PC-3 (cell line): Measurements from ENCODE around the gene CYB561D2. TPM values are rescaled to one million over a fixed set of nuclear protein-coding genes. Genes with fewer than 3 reads are reported as not detected.

Experiments used
- ATAC-seq: fragments of 200-7000 bp; cut with Tn5 transposase; 2 replicates; pipeline ENCODE4 v1.9.1; 2020; ENCODE audit warnings: mild to moderate bottlenecking, moderate library complexity
- BruUV-seq: library from RNA; stranded (reverse); fragments of 400-500 nt; replicated peaks from 2 replicates; lab custom pipeline; 2021; lab: Mats Ljungman, UMichigan
- CTCF ChIA-PET: fragments of 300-600 bp; sonication (Branson Sonifier 250); formaldehyde crosslinking; loops from one replicate; lab custom pipeline; 2022; ENCODE audit warnings: antibody characterized with exemption; lab: Charles Lee
- POLR2A ChIA-PET: fragments of 300-600 bp; sonication (Branson Sonifier 250); formaldehyde crosslinking; loops from one replicate; lab custom pipeline; 2022; ENCODE audit warnings: antibody characterized with exemption; ENCODE audit not compliant: unreplicated experiment; lab: Charles Lee
- DNase-seq: peaks from one replicate; pipeline ENCODE4 v3.0.0-alpha.2; 2015
- H2AFZ ChIP-seq: fragments of 300-600 bp; sonication (generic); 2 replicates; pipeline ENCODE4 v1.6.0; 2016; ENCODE audit warnings: antibody characterized with exemption, low read length
- H3F3A ChIP-seq: fragments of 300-600 bp; sonication (generic); one replicate; pipeline ENCODE4 v1.6.0; 2017; ENCODE audit warnings: antibody characterized with exemption, low read length, control low read depth, mild to moderate bottlenecking; ENCODE audit not compliant: unreplicated experiment
- H3K27ac ChIP-seq: fragments of 300-600 bp; sonication (generic); 2 replicates; pipeline ENCODE4 v1.5.1; 2016; ENCODE audit warnings: mild to moderate bottlenecking, low read length
- H3K27me3 ChIP-seq: fragments of 300-600 bp; sonication (generic); 2 replicates; pipeline ENCODE4 v1.6.1; 2016; ENCODE audit warnings: low read length, mixed read lengths
- H3K36me3 ChIP-seq: fragments of 300-600 bp; sonication (generic); 2 replicates; pipeline ENCODE4 v1.6.1; 2016; ENCODE audit warnings: low read depth, mixed run types, low read length, mixed read lengths
- H3K4me1 ChIP-seq: fragments of 300-600 bp; sonication (generic); 2 replicates; pipeline ENCODE4 v1.5.1; 2016; ENCODE audit warnings: low read length; ENCODE audit not compliant: insufficient read depth
- H3K4me2 ChIP-seq: fragments of 300-600 bp; sonication (generic); 2 replicates; pipeline ENCODE4 v1.6.0; 2016; ENCODE audit warnings: low read length
- H3K4me3 ChIP-seq: fragments of 300-600 bp; sonication (generic); 2 replicates; pipeline ENCODE4 v1.5.1; 2016; ENCODE audit warnings: mild to moderate bottlenecking, low read length, mixed read lengths
- H3K79me2 ChIP-seq: fragments of 300-600 bp; sonication (generic); 2 replicates; pipeline ENCODE4 v1.6.1; 2017; ENCODE audit warnings: low read length, mixed read lengths
- H3K9ac ChIP-seq: fragments of 300-600 bp; sonication (generic); 2 replicates; pipeline ENCODE4 v1.6.0; 2016; ENCODE audit warnings: mild to moderate bottlenecking, low read length
- H3K9me2 ChIP-seq: fragments of 300-600 bp; sonication (generic); replicated peaks from 2 replicates; pipeline ENCODE4 v1.6.1; 2016; ENCODE audit warnings: mixed run types, low read length, mixed read lengths
- H3K9me3 ChIP-seq: fragments of 300-600 bp; sonication (generic); 2 replicates; pipeline ENCODE4 v1.6.1; 2016; ENCODE audit warnings: low read length, mixed read lengths
- H4K20me1 ChIP-seq: fragments of 300-600 bp; sonication (generic); 2 replicates; pipeline ENCODE4 v1.6.1; 2016; ENCODE audit warnings: low read length, mixed read lengths
- EZH2 ChIP-seq: fragments of 300-600 bp; sonication (generic); IDR thresholded peaks from one replicate; pipeline ENCODE4 v1.6.1; 2017; ENCODE audit warnings: antibody characterized with exemption, mild to moderate bottlenecking, low read length; ENCODE audit not compliant: unreplicated experiment
- EZH2phosphoT487 ChIP-seq: fragments of 300-600 bp; sonication (generic); IDR thresholded peaks from 2 replicates; pipeline ENCODE4 v1.6.1; 2018; ENCODE audit warnings: mild to moderate bottlenecking, antibody characterized with exemption, low read length, borderline replicate concordance
- intact Hi-C: fragments of 100-400 bp; cut with micrococcal nuclease; formaldehyde crosslinking; loops from 2 replicates; pipeline ENCODE4 v1.9.0; 2023
- total RNA-seq: library from RNA; depleted of rRNA; stranded (reverse); fragments of >200 nt; gene quantifications from 2 replicates; pipeline ENCODE4 v1.2.3, GENCODE V29; 2014
- TF ChIP-seq, protein P1 (sequence below): fragments of 300-600 bp; sonication (generic); conservative IDR thresholded peaks from 2 replicates; pipeline ENCODE4 v1.5.1; 2017; ENCODE audit warnings: antibody characterized with exemption, low read depth, mild to moderate bottlenecking, low read length

CYB561D2 gene
- total RNA-seq, 1 experiment from 2014 or later: 44.3 TPM

DNA sequence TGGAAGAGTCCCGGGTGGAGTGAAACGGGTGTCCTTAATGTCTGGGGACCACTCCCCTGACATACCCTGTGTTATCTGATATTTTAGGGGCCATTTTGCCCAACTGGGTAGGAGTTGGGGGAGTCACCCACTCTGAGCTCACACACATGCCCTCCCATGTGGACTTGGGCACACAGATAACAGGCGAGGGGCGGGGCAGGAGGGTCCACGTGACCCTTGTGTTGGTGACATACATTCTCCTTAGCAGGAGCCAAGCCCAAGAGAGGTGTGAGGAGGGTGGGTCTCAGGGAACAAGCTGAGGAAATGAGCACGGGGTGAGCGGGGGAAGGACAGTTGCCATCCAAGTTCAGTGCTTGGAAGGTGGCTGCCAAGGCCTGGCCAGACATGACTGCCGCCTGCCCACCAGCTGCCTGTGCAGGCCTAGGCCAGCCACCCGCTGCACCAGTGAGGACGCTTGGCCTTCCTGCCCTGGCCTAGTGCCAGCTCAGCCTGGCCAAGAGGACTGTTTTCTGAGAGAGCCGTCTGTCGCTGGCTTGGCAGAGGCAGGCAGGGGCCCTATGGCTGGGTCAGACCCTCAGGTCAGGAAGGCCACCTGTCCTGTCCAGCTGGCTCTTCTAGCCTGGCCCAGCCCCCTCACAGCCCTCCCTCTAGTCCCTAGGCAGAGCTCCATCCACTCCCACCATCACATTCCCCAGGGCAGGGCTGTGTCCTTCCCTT is 40.0 kb downstream of the CYB561D2 start:
- Histone ChIP-seq H3K27ac (no peak overlapping the region), H3F3A (no peaks in the 10 kb centered on the region), H3K4me2 (no peak overlapping the region), H4K20me1 (no peaks in the 10 kb centered on the region), H2AFZ (no peak overlapping the region), H3K9me3 (no peaks in the 10 kb centered on the region), H3K79me2 (no peaks in the 10 kb centered on the region), H3K27me3 (no peaks in the 10 kb centered on the region), H3K9me2 (no peaks in the 10 kb centered on the region), H3K36me3 (no peaks in the 10 kb centered on the region), H3K9ac (no peak overlapping the region), H3K4me3 (no peak overlapping the region), H3K4me1 (no peaks in the 10 kb centered on the region)
- no TSS peak for BruUV-seq
- DNase-seq (no peak), ATAC-seq (no peak)
- CTCF ChIA-PET: no interaction called here
- intact Hi-C loops: no loop called here
- TF ChIP-seq, protein P1, sequence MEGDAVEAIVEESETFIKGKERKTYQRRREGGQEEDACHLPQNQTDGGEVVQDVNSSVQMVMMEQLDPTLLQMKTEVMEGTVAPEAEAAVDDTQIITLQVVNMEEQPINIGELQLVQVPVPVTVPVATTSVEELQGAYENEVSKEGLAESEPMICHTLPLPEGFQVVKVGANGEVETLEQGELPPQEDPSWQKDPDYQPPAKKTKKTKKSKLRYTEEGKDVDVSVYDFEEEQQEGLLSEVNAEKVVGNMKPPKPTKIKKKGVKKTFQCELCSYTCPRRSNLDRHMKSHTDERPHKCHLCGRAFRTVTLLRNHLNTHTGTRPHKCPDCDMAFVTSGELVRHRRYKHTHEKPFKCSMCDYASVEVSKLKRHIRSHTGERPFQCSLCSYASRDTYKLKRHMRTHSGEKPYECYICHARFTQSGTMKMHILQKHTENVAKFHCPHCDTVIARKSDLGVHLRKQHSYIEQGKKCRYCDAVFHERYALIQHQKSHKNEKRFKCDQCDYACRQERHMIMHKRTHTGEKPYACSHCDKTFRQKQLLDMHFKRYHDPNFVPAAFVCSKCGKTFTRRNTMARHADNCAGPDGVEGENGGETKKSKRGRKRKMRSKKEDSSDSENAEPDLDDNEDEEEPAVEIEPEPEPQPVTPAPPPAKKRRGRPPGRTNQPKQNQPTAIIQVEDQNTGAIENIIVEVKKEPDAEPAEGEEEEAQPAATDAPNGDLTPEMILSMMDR: no peak
- TF ChIP-seq EZH2phosphoT487 (no peak), EZH2 (no peak)
- POLR2A ChIA-PET: no interaction called here

DNA sequence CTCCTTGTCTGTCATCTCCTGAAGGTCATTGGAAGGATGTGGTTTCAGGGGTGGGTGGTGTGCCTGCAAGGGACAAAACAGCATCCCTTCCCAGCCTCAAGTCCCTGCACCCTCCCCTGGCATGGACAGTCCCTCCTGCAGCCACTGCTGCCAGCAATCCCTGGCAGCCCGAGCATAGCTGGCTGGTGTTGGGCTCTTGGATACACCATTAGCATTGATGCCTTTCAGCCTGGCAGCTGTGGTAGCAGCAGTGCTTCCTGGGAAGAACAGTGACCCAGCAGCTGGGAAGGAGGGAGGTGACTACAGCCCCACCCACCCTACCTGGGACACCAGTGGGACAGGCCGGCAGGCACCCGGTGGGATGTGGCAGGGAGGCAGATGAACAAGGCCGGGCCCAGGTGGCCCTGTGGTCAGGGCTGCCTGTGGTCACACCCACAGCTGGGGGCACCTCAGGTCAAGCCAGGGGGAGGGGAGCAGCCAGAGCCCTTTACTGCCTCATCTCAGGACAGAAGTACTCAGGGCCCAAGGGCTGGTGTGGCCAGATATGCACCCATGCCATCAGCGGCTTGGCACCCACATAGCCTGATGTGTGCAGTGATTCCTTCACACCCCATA is 41.5 kb downstream of the CYB561D2 start:
- ATAC-seq: no peak
- Histone ChIP-seq H3K27me3 (no peaks in the 10 kb centered on the region), H2AFZ (no peak overlapping the region), H3F3A (no peaks in the 10 kb centered on the region), H3K36me3 (no peaks in the 10 kb centered on the region), H3K4me2 (no peak overlapping the region), H3K9me2 (no peaks in the 10 kb centered on the region), H3K9me3 (no peaks in the 10 kb centered on the region), H3K9ac (no peak overlapping the region), H3K27ac (no peak overlapping the region), H3K4me3 (no peak overlapping the region), H3K4me1 (peaks cover 11% of the 10 kb centered on the region), H4K20me1 (no peaks in the 10 kb centered on the region), H3K79me2 (no peaks in the 10 kb centered on the region)
- no peak for DNase-seq
- CTCF ChIA-PET: no interaction called here
- POLR2A ChIA-PET: interaction anchor here (0.6 kb wide), 1 partner anchor 1361 kb away, joined by 3 read pairs; no protein-coding TSS in a partner anchor
- intact Hi-C loops: no loop called here
- TF ChIP-seq, protein P1: no peak
- TF ChIP-seq EZH2 (no peak), EZH2phosphoT487 (no peak)
- BruUV-seq: no TSS peak

DNA sequence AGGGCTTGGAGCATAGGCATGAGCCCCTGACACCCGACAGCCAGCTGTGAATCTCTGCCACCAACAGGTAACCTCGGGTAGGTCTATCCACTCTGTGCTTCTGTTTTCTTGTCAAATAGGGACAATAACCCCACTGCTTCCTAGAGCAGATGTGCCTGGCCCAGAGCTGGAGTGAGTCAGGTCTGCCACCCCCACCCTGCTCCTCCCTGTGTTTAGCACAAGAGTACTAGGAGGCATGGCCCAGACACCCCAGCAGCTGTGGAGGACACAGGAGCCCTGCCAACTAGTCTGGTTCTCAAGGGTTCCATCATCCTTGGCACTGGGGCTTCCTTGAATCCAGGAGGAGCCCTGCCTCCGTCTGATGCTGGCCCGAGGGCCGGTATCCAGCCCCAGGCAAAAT is 42.4 kb downstream of the CYB561D2 start:
- Histone ChIP-seq H3K9me3 (no peaks in the 10 kb centered on the region), H2AFZ (no peak overlapping the region), H3K79me2 (no peaks in the 10 kb centered on the region), H4K20me1 (no peaks in the 10 kb centered on the region), H3K9ac (no peak overlapping the region), H3K36me3 (no peaks in the 10 kb centered on the region), H3K4me3 (no peak overlapping the region), H3K27ac (no peak overlapping the region), H3K4me1 (peaks cover 11% of the 10 kb centered on the region), H3K4me2 (no peak overlapping the region), H3K27me3 (no peaks in the 10 kb centered on the region), H3K9me2 (no peaks in the 10 kb centered on the region), H3F3A (no peaks in the 10 kb centered on the region)
- intact Hi-C loops: no loop called here
- ChIA-PET POLR2A (no interaction called here), CTCF (interaction anchor here (0.6 kb wide), 1 partner anchor 27 kb away, joined by 3 read pairs; no protein-coding TSS in a partner anchor)
- TF ChIP-seq, protein P1: no peak
- TF ChIP-seq EZH2phosphoT487: no peak
- DNase-seq: no peak
- no peak for ATAC-seq
- BruUV-seq: no TSS peak
